Caco-2 (cell line): ENCODE measurements around the gene TPRG1. TPM values are rescaled to one million over a fixed set of nuclear protein-coding genes. Genes with fewer than 3 reads are reported as not detected.

Source experiments
- BruUV-seq: library from RNA; stranded (reverse); fragments of 400-500 nt; replicated peaks from 2 replicates; lab custom pipeline; 2021; lab: Mats Ljungman, UMichigan
- CTCF ChIA-PET: fragments of 300-600 bp; sonication (Branson Sonifier 250); formaldehyde crosslinking; loops from one replicate; lab custom pipeline; 2022; ENCODE audit warnings: antibody characterized with exemption; lab: Charles Lee
- POLR2A ChIA-PET: fragments of 300-600 bp; sonication (Branson Sonifier 250); formaldehyde crosslinking; loops from one replicate; lab custom pipeline; 2022; ENCODE audit warnings: antibody characterized with exemption; lab: Charles Lee
- DNase-seq, 2 experiments: peaks; one replicate each; pipeline versions ENCODE4 v3.0.0 to v3.0.0-alpha.2; 2020 to 2022
- H3K27me3 ChIP-seq: replicated peaks from 2 replicates; pipeline ENCODE4 v1.6.0; 2011; ENCODE audit warnings: low read length; ENCODE audit not compliant: control insufficient read depth, insufficient read depth
- H3K36me3 ChIP-seq: 2 replicates; pipeline ENCODE4 v1.5.1; 2011; ENCODE audit warnings: low read length; ENCODE audit not compliant: control insufficient read depth, insufficient read depth
- H3K4me1 ChIP-seq: fragments of 250-450 bp; sonication (Bioruptor Pico); 2 replicates; pipeline ENCODE4 v1.5.1; 2020; ENCODE audit warnings: mild to moderate bottlenecking
- H3K4me3 ChIP-seq: 2 replicates; pipeline ENCODE4 v1.5.1; 2011; ENCODE audit warnings: low read depth, mild to moderate bottlenecking, control low read depth, low read length
- H3K9me3 ChIP-seq: fragments of 250-450 bp; sonication (Bioruptor Pico); 2 replicates; pipeline ENCODE4 v1.5.1; 2020; ENCODE audit warnings: mild to moderate bottlenecking, moderate library complexity
- H3K27ac Mint-ChIP-seq: one replicate; pipeline ENCODE4 v1.8.0; 2022; ENCODE audit warnings: mixed read lengths; ENCODE audit not compliant: unreplicated experiment
- H3K27me3 Mint-ChIP-seq: one replicate; pipeline ENCODE4 v1.8.0; 2022; ENCODE audit warnings: mixed read lengths; ENCODE audit not compliant: insufficient read depth, unreplicated experiment
- H3K36me3 Mint-ChIP-seq: one replicate; pipeline ENCODE4 v1.8.0; 2022; ENCODE audit warnings: mild to moderate bottlenecking, mixed read lengths; ENCODE audit not compliant: insufficient read depth, unreplicated experiment
- H3K4me1 Mint-ChIP-seq: one replicate; pipeline ENCODE4 v1.8.0; 2022; ENCODE audit warnings: low read depth, mixed read lengths; ENCODE audit not compliant: unreplicated experiment
- H3K4me3 Mint-ChIP-seq: one replicate; pipeline ENCODE4 v1.8.0; 2022; ENCODE audit warnings: mild to moderate bottlenecking, moderate library complexity, mixed read lengths; ENCODE audit not compliant: unreplicated experiment
- H3K9me3 Mint-ChIP-seq: one replicate; pipeline ENCODE4 v1.8.0; 2022; ENCODE audit warnings: mixed read lengths; ENCODE audit not compliant: unreplicated experiment
- intact Hi-C: fragments of 100-400 bp; cut with micrococcal nuclease; formaldehyde crosslinking; loops from one replicate; pipeline ENCODE4 v1.10.0; 2022; ENCODE audit not compliant: unreplicated experiment
- total RNA-seq: library from RNA; stranded (reverse); gene quantifications from 2 replicates; pipeline ENCODE4 v1.2.3, GENCODE V29; 2022
- TF ChIP-seq, protein P1 (sequence below), 2 experiments: fragments of 200-600 bp in 1 of 2; IDR thresholded peaks; 1 replicate in 1 of 2; 2 replicates in 1 of 2; pipeline versions ENCODE4 v1.5.1 to v1.8.0; 2011 to 2022; ENCODE audit warnings: antibody characterized with exemption in 1 of 2, control low read depth in 1 of 2, inconsistent platforms in 1 of 2, low read depth in 1 of 2, low read length in 1 of 2, mild to moderate bottlenecking in 1 of 2, moderate library complexity in 1 of 2; ENCODE audit not compliant: insufficient read depth in 1 of 2, severe bottlenecking in 1 of 2, unreplicated experiment in 1 of 2

The TPRG1 gene
- total RNA-seq, 1 experiment from 2014 or later = 1.5 TPM

DNA sequence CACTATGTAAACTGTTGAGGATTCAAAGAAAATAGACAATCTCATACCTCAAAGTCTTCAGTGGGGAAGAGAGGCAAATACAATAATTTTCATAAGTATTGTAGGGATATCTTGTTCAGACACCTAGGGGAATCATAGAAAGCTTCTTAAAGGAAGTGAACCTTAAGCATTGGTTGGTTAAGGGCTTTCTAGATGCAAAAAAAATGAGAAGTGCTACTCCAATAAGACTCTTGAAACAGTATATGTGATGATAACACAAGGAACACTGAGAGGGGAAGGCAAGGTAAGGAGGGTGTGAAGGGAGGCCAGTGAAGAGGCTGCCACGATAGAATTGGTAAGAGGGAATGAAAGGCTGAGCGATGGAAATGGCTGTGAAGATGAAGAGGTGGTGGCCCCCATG lies 104.1 kb downstream of the TPRG1 start:
- H3K36me3 ChIP-seq = no peaks in the 10 kb centered on the region
- ChIA-PET CTCF (no interaction called here), POLR2A (no interaction called here)
- H3K4me3 Mint-ChIP-seq = no peak overlapping the region
- TF ChIP-seq, protein P1, sequence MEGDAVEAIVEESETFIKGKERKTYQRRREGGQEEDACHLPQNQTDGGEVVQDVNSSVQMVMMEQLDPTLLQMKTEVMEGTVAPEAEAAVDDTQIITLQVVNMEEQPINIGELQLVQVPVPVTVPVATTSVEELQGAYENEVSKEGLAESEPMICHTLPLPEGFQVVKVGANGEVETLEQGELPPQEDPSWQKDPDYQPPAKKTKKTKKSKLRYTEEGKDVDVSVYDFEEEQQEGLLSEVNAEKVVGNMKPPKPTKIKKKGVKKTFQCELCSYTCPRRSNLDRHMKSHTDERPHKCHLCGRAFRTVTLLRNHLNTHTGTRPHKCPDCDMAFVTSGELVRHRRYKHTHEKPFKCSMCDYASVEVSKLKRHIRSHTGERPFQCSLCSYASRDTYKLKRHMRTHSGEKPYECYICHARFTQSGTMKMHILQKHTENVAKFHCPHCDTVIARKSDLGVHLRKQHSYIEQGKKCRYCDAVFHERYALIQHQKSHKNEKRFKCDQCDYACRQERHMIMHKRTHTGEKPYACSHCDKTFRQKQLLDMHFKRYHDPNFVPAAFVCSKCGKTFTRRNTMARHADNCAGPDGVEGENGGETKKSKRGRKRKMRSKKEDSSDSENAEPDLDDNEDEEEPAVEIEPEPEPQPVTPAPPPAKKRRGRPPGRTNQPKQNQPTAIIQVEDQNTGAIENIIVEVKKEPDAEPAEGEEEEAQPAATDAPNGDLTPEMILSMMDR (IDR thresholded peaks at IDR 0.05; ENCODE audit: insufficient read depth in 1 of 2, low read depth in 1 of 2, low read length in 1 of 2, severe bottlenecking in 1 of 2, unreplicated experiment in 1 of 2) = no peak
- H3K27me3 Mint-ChIP-seq = no peaks in the 10 kb centered on the region
- no peaks in the 10 kb centered on the region for H3K9me3 Mint-ChIP-seq
- H3K27me3 ChIP-seq = no peaks in the 10 kb centered on the region
- no TSS peak for BruUV-seq
- no peaks in the 10 kb centered on the region for H3K36me3 Mint-ChIP-seq
- intact Hi-C loops = loop anchor here (10.0 kb wide), 1 partner anchor 179 kb away; no protein-coding TSS in a partner anchor
- DNase-seq = no peak
- no peaks in the 10 kb centered on the region for H3K9me3 ChIP-seq
- H3K4me1 Mint-ChIP-seq = peaks cover 13% of the 10 kb centered on the region
- H3K27ac Mint-ChIP-seq = no peak overlapping the region
- H3K4me3 ChIP-seq = no peak overlapping the region
- no peaks in the 10 kb centered on the region for H3K4me1 ChIP-seq

DNA sequence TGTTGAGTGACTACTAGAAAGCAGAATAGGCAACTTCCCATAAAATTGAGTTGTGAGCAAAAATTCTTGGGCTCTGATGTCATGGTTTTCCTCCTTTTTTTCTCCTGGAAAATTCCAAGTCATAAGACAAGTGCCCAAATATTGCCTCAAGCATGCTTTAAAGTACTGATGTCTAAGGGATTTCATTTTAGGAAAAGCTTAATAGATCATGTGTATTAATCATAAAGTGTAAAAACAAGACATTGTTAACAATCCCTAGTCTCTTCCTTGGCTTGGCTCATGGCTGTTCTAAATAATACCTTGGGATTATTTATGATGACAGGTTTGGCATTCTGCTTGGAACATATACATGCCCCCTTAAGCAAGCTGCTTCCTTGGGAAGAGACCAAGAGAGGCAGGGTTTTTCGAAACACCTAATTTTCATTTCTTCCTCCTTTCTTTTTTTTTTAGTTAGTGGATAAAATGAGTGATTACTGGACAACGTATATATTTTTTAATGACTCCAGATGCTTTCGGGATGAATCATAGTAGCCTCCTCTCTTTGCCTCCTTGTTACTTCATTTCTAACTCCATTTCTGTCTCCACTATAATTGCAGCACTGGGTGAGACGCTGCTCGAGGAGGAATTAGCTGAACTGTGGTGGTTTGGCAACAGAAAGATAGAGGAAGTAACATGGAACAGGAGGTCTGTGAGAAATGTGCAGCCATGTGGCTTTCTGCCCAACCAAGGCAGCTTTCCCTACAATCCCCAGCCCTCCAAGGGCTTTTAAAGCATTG lies 104.9 kb downstream of the TPRG1 start:
- Mint-ChIP-seq H3K36me3 (no peaks in the 10 kb centered on the region), H3K4me1 (peaks cover 13% of the 10 kb centered on the region), H3K4me3 (no peak overlapping the region), H3K27me3 (no peaks in the 10 kb centered on the region), H3K27ac (no peak overlapping the region), H3K9me3 (no peaks in the 10 kb centered on the region)
- no peak for DNase-seq
- no peak overlapping the region for H3K4me3 ChIP-seq
- no peaks in the 10 kb centered on the region for H3K36me3 ChIP-seq
- no peaks in the 10 kb centered on the region for H3K9me3 ChIP-seq
- H3K4me1 ChIP-seq = no peaks in the 10 kb centered on the region
- intact Hi-C loops = loop anchor here (10.0 kb wide), 1 partner anchor 178 kb away; no protein-coding TSS in a partner anchor
- no peaks in the 10 kb centered on the region for H3K27me3 ChIP-seq
- no TSS peak for BruUV-seq
- TF ChIP-seq, protein P1 (IDR thresholded peaks at IDR 0.05; ENCODE audit: insufficient read depth in 1 of 2, low read depth in 1 of 2, low read length in 1 of 2, severe bottlenecking in 1 of 2, unreplicated experiment in 1 of 2) = no peak
- ChIA-PET CTCF (no interaction called here), POLR2A (no interaction called here)

DNA sequence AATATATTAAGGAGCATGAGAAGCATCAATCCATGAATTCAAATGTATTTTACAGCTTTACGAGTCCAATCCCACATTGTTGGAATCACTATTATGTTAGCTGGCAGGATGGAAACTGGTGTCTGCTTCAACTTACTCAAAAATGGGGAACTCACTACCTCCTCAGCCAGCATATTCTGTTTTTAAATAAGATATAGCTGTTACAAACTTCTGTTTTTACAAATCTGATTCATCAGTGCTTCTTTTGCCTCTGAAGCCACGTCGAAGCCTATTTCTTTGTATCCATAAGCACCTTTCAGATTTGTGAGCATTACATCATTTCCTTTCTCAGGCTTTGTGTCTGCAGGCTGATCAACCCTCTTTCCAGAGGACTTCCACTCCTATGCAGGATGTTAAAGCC lies 105.9 kb downstream of the TPRG1 start:
- DNase-seq = no peak
- no peaks in the 10 kb centered on the region for H3K27me3 ChIP-seq
- TF ChIP-seq, protein P1 (IDR thresholded peaks at IDR 0.05; ENCODE audit: insufficient read depth in 1 of 2, low read depth in 1 of 2, low read length in 1 of 2, severe bottlenecking in 1 of 2, unreplicated experiment in 1 of 2) = no peak
- ChIA-PET CTCF (no interaction called here), POLR2A (no interaction called here)
- Mint-ChIP-seq H3K9me3 (no peaks in the 10 kb centered on the region), H3K36me3 (no peaks in the 10 kb centered on the region), H3K27me3 (no peaks in the 10 kb centered on the region), H3K4me1 (peaks cover 8% of the 10 kb centered on the region), H3K4me3 (no peak overlapping the region), H3K27ac (no peak overlapping the region)
- no TSS peak for BruUV-seq
- no peak overlapping the region for H3K4me3 ChIP-seq
- intact Hi-C loops = loop anchor here (10.0 kb wide), 1 partner anchor 177 kb away; no protein-coding TSS in a partner anchor
- H3K36me3 ChIP-seq = no peaks in the 10 kb centered on the region
- no peaks in the 10 kb centered on the region for H3K4me1 ChIP-seq
- no peaks in the 10 kb centered on the region for H3K9me3 ChIP-seq
